Effector memory CD4-positive, alpha-beta T cell (primary cell): ENCODE data around the gene TUBA4B.

Source experiments
- DNase-seq, 3 donors: peaks; one replicate each; pipeline ENCODE4 v3.0.0-alpha.2; 2020
- H3K27ac ChIP-seq: 2 replicates; pipeline ENCODE4 v1.7.0; 2013; ENCODE audit warnings: mild to moderate bottlenecking, low read length, moderate library complexity; ENCODE audit not compliant: insufficient read depth, poor library complexity, severe bottlenecking
- H3K27me3 ChIP-seq: replicated peaks from 2 replicates; pipeline ENCODE4 v1.7.0; 2013; ENCODE audit warnings: mild to moderate bottlenecking, low read length; ENCODE audit not compliant: insufficient read depth, control insufficient read depth, poor library complexity, severe bottlenecking
- H3K36me3 ChIP-seq: 2 replicates; pipeline ENCODE4 v1.7.0; 2013; ENCODE audit warnings: mild to moderate bottlenecking, low read length, moderate library complexity; ENCODE audit not compliant: control insufficient read depth, insufficient read depth
- H3K4me1 ChIP-seq: 2 replicates; pipeline ENCODE4 v1.7.0; 2013; ENCODE audit warnings: low read length, mild to moderate bottlenecking; ENCODE audit not compliant: control insufficient read depth, insufficient read depth, poor library complexity, severe bottlenecking
- H3K4me3 ChIP-seq: 2 replicates; pipeline ENCODE4 v1.7.0; 2013; ENCODE audit warnings: low read length, low read depth, mild to moderate bottlenecking; ENCODE audit not compliant: insufficient read depth, poor library complexity, severe bottlenecking
- H3K9me3 ChIP-seq: 2 replicates; pipeline ENCODE4 v1.7.0; 2013; ENCODE audit warnings: mild to moderate bottlenecking, low read length, moderate library complexity; ENCODE audit not compliant: control insufficient read depth
- total RNA-seq, 3 donors: gene quantifications; one replicate each; lab custom pipeline; 2026; lab: John Stamatoyannopoulos, UW

TUBA4B gene
- 0 reads per million in 3 donors for total RNA-seq

DNA sequence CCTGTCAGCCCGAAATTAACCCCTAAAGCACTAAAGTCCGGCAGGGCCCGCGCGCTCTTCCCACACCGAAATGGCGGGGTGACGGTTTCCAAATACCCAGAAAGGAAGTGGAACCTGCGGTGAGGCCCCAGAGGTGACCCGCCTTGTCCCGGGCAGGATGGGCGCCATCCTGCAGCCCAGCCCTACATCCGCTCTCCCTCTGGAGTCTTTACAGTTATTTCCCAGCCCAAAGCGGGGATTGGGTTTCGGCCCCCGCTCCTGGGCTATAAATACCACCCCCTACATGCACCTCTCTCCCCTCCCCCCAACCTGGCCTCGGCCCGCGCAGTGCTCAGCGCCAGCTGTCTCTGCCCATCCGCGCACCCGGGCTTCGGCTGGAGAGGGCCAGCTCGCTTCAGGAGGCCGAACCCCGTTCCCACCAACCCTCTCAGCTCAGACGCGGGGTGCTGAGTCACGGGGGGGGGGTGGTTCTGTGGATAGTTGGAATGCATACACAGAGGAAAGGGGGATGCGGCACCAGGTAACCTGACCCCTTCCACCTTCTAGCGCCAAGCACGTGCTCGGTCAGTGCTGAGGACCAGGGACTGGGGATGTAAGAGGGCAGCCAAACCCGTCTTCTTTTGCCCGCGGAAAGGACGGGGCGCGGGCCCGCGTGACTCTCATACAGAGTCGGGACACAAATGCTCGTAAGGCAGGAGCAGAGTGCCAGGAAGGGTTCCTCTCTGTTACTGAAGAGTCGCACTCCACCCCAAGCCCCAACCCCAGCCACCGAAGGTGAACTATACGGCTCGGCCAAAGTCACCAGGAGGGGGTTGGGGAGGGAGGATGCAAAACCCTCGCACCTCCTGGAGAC lies at the start of gene TUBA4B:
TUBA4B (plus strand) TSS at position 344 of the 853 bp plus-strand sequence; CDS start at position 509, 165 bp downstream.
- DNase-seq, result peak in 1 of 3 donors; percentile 30
- Histone ChIP-seq H3K36me3 (peaks cover 12% of the 10 kb centered on the region), H3K9me3 (no peaks in the 10 kb centered on the region), H3K4me3 (peak within 1 kb of the TSS; percentile 87), H3K4me1 (peaks cover 43% of the 10 kb centered on the region), H3K27ac (peak within 1 kb of the TSS; percentile 94), H3K27me3 (no peaks in the 10 kb centered on the region)

DNA sequence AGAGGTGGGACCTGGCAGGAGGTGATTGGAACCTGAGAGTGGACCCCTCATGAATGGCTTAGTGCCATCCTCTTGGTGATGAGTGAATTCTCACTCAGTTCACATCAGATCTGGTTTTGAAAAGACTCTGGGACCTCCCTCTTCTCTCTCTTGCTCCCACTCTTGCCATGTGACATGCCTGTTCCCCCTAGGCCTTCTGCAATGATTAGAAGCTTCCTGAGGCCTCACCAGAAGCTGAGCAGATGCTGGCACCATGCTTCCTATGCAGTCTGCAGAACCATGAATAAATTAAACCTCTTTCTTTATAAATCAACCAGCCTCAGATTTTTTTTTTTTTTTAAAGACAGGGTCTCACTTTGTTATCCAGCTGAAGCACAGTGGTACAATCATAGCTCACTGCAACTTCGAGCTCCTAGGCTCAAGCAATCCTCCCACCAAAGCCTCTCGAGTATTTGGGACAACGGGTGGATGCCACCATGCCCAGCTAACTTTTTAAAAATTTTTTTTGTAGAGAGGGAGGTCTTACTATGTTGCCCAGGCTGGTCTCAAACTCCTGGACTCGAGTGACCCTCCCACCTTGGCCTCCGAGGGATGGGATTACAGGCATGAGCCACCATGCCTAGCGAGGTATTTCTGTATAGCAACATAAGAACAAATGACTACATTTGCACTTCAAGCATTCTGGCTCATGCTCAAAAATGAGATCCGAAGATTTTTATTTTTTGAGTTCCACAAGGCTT lies 48.4 kb upstream of the TUBA4B start:
- no peak for DNase-seq
- no peak overlapping the region for H3K27ac ChIP-seq
- no peaks in the 10 kb centered on the region for H3K27me3 ChIP-seq
- peaks cover 5% of the 10 kb centered on the region for H3K4me1 ChIP-seq
- H3K4me3 ChIP-seq, result no peak overlapping the region
- no peaks in the 10 kb centered on the region for H3K9me3 ChIP-seq
- no peaks in the 10 kb centered on the region for H3K36me3 ChIP-seq

DNA sequence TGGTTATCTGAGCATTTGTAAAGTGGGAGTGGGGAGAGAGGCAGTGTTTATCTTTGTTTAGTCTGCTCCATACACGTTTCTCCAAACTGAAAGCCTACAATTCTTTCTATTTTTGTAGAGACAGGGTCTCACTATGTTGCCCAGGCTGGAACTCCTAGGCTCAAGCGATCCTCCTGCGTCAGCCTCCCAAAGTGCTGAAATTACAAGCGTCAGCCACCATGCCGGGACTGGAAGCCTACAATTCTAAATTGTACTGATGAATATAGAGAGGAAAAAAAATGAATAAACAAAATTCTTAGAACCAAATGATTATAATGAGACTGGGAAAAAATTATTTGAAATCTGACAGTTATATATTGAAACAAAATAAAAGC lies 47.9 kb upstream of the TUBA4B start:
- no peak for DNase-seq
- Histone ChIP-seq H3K4me1 (peaks cover 5% of the 10 kb centered on the region), H3K9me3 (no peaks in the 10 kb centered on the region), H3K27me3 (no peaks in the 10 kb centered on the region), H3K4me3 (no peak overlapping the region), H3K36me3 (no peaks in the 10 kb centered on the region), H3K27ac (no peak overlapping the region)

- Histone ChIP-seq H3K36me3 (no peaks in the 10 kb centered on the region), H3K9me3 (no peaks in the 10 kb centered on the region), H3K4me3 (peak overlapping the region; percentile 68), H3K27me3 (no peaks in the 10 kb centered on the region), H3K4me1 (peaks cover 6% of the 10 kb centered on the region), H3K27ac (peak overlapping the region; percentile 92)
- DNase-seq, result no peak
Observed at GRCh38 chr2:219205981-219206327, 47.1 kb upstream of the TUBA4B start.

- Histone ChIP-seq H3K4me3 (peak within 1 kb of the TSS; percentile 68), H3K9me3 (no peaks in the 10 kb centered on the region), H3K27me3 (no peaks in the 10 kb centered on the region), H3K27ac (peak within 1 kb of the TSS; percentile 92), H3K4me1 (peaks cover 10% of the 10 kb centered on the region), H3K36me3 (no peaks in the 10 kb centered on the region)
- peak; percentile 90 to 93 (median 91) for DNase-seq
Observed at GRCh38 chr2:219206328-219207133, 46.5 kb upstream of the TUBA4B start, which contains the start of gene ZFAND2B. Gene ZFAND2B, plus strand, starts transcription at chr2:219206782. Its CDS starts 206 bp downstream, at chr2:219206988.

DNA sequence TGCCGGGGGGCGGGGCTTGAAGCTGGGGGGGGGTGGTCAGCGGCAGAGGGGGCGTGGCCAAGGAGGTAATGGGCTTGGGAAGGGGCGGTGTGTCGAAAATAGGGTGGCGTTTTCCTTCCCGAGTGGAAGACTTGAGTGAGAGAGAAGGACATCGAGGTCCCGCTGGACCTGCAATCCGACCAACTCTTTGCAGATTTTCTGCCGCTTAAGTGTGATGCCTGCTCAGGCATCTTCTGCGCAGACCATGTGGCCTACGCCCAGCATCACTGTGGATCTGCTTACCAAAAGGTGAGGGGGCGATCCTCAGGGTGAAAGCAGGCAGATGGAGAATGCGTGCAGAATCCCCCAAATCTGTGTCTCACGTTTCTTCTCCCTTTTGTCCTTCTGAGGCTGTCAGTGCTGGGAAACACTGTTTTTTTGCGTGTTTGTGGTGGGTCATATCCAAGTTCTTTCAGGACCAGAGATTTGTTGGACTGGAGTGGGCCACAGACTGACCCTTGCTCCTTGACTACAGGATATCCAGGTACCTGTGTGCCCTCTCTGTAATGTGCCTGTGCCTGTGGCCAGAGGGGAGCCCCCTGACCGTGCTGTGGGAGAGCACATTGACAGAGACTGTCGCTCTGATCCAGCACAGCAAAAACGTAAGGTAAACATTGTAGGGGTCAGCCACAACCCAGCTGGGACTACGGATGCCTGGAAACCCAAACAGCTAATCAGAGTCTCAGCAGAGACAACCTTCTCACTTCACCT lies 45.7 kb upstream of the TUBA4B start:
- Histone ChIP-seq H3K9me3 (no peaks in the 10 kb centered on the region), H3K36me3 (no peaks in the 10 kb centered on the region), H3K4me1 (peaks cover 10% of the 10 kb centered on the region), H3K27ac (peak overlapping the region; percentile 92), H3K27me3 (no peaks in the 10 kb centered on the region), H3K4me3 (peak overlapping the region; percentile 68)
- DNase-seq, result no peak

DNA sequence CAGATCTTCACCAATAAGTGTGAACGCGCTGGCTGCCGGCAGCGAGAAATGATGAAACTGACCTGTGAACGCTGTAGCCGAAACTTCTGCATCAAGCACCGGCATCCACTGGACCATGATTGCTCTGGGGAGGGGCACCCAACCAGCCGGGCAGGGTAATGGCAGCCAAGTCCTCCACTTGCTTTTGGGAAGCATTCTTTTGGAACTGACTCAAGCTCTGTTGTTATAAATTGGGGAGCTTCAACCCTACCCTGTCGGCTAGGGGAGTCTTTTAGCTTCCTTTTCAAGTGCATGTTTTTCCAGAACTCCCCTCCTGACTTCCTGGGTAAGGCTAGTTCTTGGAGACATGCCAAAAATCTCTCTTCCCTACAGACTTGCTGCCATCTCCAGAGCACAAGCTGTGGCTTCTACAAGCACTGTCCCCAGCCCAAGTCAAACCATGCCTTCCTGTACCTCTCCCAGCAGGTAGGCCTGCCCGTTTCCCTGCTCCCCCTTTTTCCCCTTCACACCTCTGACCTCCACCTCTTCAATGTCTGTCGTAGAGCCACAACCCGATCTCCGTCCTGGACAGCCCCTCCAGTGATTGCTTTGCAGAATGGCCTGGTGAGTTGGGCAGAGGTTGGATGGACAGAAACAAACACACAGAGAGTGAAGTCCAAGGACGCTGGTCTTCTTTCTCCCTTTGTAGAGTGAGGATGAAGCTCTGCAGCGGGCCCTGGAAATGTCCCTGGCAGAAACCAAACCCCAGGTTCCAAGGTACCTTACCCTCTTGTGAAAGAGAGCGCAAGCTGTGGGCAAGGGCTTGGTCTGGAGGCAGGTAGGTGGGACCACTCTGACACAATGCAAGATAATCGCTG lies 44.9 kb upstream of the TUBA4B start:
- no peak for DNase-seq
- Histone ChIP-seq H3K4me3 (no peak overlapping the region), H3K9me3 (no peaks in the 10 kb centered on the region), H3K27me3 (no peaks in the 10 kb centered on the region), H3K36me3 (no peaks in the 10 kb centered on the region), H3K27ac (no peak overlapping the region), H3K4me1 (peaks cover 10% of the 10 kb centered on the region)

DNA sequence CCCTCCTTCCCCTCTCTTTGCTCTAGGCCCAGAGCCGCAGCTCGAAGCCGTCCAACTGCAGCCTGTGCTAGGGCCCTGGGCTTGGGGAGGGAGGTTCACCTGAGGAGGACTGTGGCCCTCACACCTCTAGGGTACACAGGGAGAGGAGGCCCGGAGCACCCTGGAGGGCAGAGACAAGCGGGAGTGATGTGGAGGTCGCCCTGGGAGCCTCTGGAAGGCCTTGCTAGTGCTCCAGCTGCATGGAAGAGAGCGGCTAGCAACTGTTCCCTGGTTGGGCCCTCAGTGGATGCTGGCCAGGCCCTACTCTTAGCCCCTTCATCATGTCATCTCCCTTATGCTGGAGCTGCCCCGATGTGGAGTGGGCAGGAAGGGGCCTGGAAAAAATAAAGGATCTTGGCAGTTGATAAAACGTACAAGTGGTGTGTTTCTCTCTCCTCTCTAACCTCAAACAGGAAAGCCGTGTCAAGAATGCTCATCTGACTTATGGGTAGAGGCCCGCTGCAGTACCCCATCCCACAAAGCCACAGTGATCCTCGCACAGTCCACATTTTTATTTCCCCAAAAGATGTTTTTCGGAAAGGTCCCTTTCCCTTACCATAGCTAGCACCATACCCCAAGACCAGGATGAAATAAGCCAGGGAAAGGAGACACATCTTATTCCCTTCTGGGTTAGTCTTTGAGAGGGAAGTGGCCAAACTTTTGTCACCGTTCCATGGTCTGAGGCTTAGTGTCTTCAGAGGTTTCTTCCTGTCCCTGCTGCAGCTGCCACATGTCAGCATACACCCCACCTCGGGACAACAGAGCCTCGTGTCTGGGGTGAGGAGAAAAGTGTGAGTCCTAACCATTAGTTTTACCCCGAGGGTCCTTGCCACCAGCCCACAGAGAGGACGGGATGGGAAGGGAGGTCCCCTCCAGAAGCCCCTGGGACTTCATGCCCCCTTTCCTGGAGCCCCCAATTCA lies 43.5 kb upstream of the TUBA4B start:
- H3K4me1 ChIP-seq, result peaks cover 10% of the 10 kb centered on the region

More for the DNA sequence above, 43.5 kb upstream of the TUBA4B start:
- no peaks in the 10 kb centered on the region for H3K36me3 ChIP-seq
- no peaks in the 10 kb centered on the region for H3K27me3 ChIP-seq
- peak overlapping the region; percentile 8 for H3K27ac ChIP-seq
- H3K4me3 ChIP-seq, result no peak overlapping the region
- no peaks in the 10 kb centered on the region for H3K9me3 ChIP-seq
- DNase-seq, result no peak
